ENCODE data around the gene LENEP. TPM values are rescaled to one million over a fixed set of nuclear protein-coding genes. Genes with fewer than 3 reads are reported as not detected.
A peak's percentile ranks its signal among the peaks of the same experiment; 100 is the strongest.

Gene LENEP
- polyA plus RNA-seq, 12 donors = 0.49 TPM; not detected in 11

GRCh38 chr1:154959426-154959780 lies 34.0 kb upstream of the LENEP start:
- DNase-seq = no peak

GRCh38 chr1:154960446-154961136 lies 32.8 kb upstream of the LENEP start:
- no peak for DNase-seq

- DNase-seq = peak; percentile 84
These were observed 31.9 kb upstream of the LENEP start, which contains the start of gene PYGO2 for GRCh38 chr1:154961207-154962155. Gene PYGO2 (minus strand): TSS chr1:154961782. CDS start chr1:154961576, 206 bp downstream.

GRCh38 chr1:154962156-154962749 lies 31.1 kb upstream of the LENEP start:
- DNase-seq = no peak

GRCh38 chr1:154962795-154963330 lies 30.5 kb upstream of the LENEP start:
- DNase-seq = no peak

GRCh38 chr1:154963643-154964042 lies 29.7 kb upstream of the LENEP start:
- DNase-seq = no peak

GRCh38 chr1:154964359-154964758 lies 29.0 kb upstream of the LENEP start:
- DNase-seq = no peak

- no peak for DNase-seq
These were observed 27.3 kb upstream of the LENEP start for GRCh38 chr1:154966111-154966510.

- DNase-seq = no peak
These were observed 25.9 kb upstream of the LENEP start for GRCh38 chr1:154967331-154967950.

GRCh38 chr1:154968731-154969130 lies 24.7 kb upstream of the LENEP start:
- no peak for DNase-seq

GRCh38 chr1:154969246-154969645 lies 24.1 kb upstream of the LENEP start:
- DNase-seq = no peak

GRCh38 chr1:154969860-154970452 lies 23.4 kb upstream of the LENEP start:
- DNase-seq = peak; percentile 51

- DNase-seq = peak; percentile 97
These were observed 22.6 kb upstream of the LENEP start, which contains the start of gene SHC1 for GRCh38 chr1:154970631-154971340. Gene SHC1 (minus strand): TSS chr1:154970747. CDS start chr1:154970526, 221 bp downstream.

GRCh38 chr1:154971341-154971998 lies 21.9 kb upstream of the LENEP start:
- DNase-seq = no peak

- no peak for DNase-seq
These were observed 21.2 kb upstream of the LENEP start for GRCh38 chr1:154972213-154972516.

- DNase-seq = peak; percentile 32
These were observed 20.7 kb upstream of the LENEP start for GRCh38 chr1:154972517-154973343.

GRCh38 chr1:154973344-154974101 lies 19.9 kb upstream of the LENEP start:
- DNase-seq = peak; percentile 94

- DNase-seq = peak; percentile 99
These were observed 19.1 kb upstream of the LENEP start, which contains the start of gene CKS1B for GRCh38 chr1:154974102-154974807. Gene CKS1B (plus strand): TSS chr1:154974681. CDS start chr1:154974746, 65 bp downstream.

Data from muscle of arm (tissue), 12 donors.